GM04504 (cell line): ENCODE measurements around the gene FBLN1.
"Not testable (repeated sequence)": the region's sequence is repeated elsewhere in the genome, so short reads cannot be mapped to it uniquely, and the experiment has no call there.

Source experiments
- DNase-seq: peaks from one replicate; pipeline ENCODE4 v3.0.0-alpha.2; 2012; ENCODE audit warnings: low read depth

The FBLN1 gene

DNA sequence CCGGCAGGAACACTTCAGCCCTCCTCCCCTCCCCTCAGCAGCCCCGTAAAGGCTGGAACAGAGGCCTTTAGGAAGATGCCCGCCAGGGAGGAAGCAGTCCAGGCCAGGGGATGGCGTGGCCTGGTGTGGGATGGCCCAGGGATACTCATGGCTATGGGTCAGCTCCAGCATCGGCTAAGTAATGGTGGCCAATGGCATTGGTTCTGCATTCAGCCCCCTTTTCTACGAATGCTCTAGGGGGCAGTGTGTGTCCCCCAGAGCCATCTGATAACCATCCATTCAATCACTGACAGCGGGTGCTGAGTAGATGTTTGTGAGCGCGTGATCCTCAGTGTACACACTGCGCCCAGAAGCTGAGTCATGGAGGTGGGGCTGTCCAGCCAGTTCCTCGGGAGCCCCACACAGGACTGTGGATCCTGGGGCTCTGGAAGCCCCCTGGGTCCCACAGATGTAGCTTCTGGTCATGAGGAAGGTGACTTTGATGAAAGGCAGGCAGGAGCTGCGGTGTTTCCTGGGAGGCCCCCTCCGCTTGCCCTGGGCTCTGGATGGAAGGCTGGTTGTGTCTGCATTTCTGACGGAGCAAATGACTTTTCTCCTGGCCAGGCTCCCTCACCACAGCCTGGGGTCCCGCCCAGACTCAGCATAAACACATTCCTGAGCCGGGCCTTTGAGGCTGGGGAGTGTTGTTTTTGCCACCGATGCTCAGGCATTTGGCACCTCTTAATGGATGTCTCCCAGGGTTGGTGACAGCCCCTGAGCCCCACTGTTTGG is 46.5 kb downstream of the FBLN1 start:
- peak; percentile 94 for DNase-seq

GRCh38 chr22:45549762-45550378 is 47.2 kb downstream of the FBLN1 start:
- DNase-seq = no peak

GRCh38 chr22:45550416-45550815 is 47.7 kb downstream of the FBLN1 start:
- no peak for DNase-seq

DNA sequence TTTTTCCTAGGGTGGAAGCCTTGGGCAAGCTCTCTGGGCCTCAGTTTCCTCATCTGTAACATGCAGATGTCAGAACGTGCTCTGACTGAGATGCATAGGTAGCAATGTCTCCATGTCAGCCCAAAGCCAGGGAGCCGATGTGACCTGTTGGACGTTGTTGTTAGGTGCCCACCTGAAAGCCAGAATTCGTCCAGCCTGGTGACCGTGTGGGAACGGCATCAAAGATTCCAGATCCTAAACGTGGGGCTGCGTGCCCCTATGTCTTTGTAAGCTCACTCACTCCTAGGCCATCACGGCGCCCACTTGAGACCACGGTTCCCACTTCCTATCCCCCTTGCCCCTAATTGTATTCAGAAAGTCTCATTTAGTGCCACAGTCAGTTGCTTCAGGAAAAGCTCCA is 48.2 kb downstream of the FBLN1 start:
- no peak for DNase-seq

GRCh38 chr22:45551310-45552016 is 48.8 kb downstream of the FBLN1 start:
- no peak for DNase-seq

DNA sequence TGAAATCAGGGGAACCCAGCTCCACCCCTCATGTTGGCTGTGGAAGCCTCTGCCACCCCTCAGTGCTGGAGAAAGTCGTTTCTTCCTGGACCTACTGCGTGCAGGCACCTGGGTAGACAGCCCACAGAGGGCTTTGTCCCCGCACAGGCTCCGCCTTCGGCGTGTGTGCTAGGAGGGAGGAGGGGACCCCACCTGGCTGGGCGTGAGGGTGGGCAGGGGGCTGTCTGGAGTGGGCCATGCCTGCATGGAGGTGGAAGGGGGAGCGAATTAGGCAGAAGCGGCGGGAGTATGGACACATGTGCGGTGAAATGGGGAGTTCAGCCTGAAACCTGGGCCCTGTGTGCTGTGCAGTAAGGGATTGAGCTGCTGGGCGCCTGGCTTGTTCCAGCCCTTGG is 49.3 kb downstream of the FBLN1 start:
- no peak for DNase-seq

- DNase-seq = peak; percentile 95
Observed at GRCh38 chr22:45552580-45553350, 50.1 kb downstream of the FBLN1 start.

DNA sequence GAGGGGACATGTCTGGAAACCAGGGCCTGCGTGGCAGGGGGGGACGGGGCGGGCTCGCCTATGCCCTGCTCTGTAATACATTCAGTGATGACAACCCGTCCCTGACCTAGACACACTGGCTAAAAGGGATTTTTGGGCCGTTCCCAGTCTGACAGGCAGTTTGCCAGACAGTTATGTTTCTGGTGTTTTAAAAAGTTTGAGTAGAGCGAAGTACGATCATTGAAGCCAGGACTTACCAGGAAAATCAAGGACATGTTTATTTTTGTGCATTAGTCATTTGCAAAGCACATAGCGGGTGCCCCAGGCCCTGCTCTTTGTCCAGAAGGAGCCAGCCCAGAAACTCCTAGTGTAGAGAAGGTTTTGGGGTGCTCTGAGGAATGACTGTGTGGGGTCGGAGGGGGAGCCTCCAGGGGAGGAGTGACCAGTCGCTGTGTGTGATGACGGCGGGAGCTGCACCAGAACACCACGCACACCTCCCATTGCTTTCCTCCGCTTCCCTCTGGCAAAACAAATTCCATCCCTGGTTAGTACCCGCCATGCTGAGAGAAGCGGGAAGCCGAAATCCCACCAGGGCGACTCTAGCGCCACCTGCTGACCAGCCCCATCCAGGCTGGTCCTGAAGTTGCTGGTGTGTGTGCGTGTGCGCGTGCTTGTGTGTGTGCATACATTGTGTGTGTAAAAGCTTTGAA is 50.8 kb downstream of the FBLN1 start:
- DNase-seq = peak; percentile 62

- no peak for DNase-seq
Observed at GRCh38 chr22:45554040-45554406, 51.3 kb downstream of the FBLN1 start.

GRCh38 chr22:45554861-45555260 is 52.2 kb downstream of the FBLN1 start:
- no peak for DNase-seq

DNA sequence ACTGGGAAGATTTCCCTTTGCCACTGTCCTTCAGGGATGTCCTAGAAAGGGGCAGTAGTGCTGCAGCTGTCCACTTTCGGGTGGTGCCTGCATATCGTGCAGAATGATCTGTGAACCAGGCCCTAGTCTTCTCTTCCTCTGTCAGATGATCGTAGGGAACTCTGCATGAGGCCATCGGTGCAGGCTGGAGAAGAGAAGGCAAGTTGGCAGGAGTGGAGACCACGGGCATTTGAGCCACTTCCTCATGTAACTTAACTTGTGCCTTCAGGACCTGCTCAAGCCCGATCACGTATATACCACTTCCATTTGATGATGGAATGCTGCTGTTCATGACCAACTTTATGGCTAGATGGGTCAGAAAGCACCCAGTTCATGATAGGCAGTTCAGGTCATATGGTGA is 55.2 kb downstream of the FBLN1 start:
- peak; percentile 22 for DNase-seq

- DNase-seq = not testable (repeated sequence)
Observed at GRCh38 chr22:45560092-45560491, 57.4 kb downstream of the FBLN1 start.

- not testable (repeated sequence) for DNase-seq
Observed at GRCh38 chr22:45560761-45561160, 58.1 kb downstream of the FBLN1 start.

DNA sequence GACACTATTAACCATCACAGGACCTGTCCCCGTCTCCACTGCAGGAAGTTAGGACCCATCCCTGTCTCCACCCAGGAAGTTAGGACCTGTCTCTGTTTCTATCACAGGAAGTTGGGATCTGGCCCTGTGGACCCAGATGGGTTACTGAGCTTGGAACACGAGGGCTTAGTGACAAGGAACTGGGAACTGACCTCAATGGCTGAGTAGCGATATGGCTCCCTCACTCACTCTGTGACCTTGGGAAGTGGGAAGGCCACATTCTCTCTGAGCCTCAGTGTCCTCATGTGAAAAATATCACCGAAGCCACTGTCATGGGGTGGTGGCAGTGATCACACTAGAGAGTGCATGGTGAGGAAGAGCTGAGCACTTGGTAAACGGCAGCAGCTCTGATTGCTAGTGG is 59.4 kb downstream of the FBLN1 start:
- DNase-seq = no peak

DNA sequence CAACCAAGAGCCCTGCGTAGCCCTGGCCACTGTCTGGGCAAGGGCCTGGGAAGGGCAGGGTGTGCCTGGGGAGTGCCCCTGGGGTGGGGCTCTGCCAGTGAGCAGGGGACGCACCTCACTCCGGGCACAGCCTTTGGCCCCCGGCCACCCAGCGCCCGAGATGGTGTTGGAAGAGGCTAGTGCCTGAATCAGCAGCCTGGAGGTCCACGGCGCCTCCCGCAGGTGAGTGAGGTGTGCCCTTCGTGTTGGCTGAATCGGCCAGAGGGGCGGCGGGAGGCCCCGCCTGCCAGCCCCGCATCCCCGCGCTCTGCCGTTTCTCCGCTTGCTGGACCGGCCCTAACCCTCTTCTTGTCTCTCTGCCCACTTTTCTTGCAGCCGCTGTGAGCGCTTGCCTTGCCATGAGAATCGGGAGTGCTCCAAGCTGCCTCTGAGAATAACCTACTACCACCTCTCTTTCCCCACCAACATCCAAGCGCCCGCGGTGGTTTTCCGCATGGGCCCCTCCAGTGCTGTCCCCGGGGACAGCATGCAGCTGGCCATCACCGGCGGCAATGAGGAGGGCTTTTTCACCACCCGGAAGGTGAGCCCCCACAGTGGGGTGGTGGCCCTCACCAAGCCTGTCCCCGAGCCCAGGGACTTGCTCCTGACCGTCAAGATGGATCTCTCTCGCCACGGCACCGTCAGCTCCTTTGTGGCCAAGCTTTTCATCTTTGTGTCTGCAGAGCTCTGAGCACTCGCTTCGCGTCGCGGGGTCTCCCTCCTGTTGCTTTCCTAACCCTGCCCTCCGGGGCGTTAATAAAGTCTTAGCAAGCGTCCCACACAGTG is 60.1 kb downstream of the FBLN1 start:
- DNase-seq = no peak

DNA sequence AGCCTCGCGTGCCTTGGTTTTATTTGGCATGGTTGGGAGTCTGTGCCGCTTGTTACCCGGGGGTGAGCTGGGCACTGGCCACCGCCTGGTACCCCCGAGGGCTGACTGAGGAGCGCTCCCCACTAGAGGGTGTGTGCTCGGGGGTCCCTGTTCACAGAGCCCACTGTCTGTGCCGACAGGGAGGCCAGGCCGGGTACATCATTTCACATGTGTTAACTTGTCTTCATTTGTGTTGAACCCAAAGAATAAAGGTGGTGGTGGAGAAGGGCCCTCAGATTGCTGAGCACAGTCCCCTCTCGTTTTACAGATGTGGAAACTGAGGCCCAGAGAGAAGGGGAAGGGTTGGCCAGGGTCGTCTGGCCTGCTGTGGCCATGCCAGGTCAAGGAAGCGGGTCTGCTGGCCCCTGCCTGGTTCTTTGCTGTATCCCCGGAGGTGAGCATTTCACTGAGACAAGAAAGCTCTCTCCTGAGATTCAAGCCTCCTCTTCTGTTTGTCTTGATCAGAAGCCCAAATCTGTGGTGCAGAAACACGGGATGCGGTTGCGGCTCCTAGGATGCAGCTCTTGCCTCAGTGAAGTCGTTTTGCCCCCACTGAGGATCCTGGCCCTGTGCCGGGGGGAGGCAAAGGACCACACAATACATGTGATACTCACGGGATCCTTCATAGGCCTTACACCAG is 60.8 kb downstream of the FBLN1 start:
- no peak for DNase-seq

DNA sequence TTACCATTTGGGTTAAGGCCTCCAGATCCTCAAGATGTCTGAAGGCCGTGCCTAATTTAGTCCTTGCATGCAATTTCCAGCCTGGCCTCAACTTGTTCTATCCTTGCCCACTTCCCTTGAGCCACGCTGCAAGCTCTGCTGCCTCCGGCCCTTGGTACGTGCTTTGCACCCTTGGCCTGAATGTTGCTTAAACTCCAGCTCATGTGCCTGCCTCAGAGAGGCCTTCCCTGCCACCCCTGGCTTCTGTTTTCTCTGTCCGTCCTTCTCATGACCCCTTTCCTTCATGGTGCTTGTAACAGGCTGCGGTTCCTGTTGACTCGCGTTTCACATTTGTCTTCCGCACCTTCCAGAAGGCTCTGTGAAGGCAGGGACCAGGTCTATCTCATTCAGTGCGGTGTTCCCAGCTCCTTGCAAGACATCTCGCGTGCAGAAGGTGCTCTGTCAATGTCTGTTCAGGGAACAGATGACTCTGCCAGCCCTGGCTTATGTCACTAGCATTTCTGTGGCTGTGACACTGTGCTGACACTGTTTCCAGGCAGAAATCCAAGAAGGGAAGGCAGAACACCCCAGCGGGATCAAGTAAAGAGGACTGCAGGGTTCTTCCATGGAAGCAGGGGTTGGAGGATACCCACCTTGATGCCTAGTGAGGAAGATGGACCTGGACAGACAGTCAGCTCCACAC is 61.8 kb downstream of the FBLN1 start:
- no peak for DNase-seq

DNA sequence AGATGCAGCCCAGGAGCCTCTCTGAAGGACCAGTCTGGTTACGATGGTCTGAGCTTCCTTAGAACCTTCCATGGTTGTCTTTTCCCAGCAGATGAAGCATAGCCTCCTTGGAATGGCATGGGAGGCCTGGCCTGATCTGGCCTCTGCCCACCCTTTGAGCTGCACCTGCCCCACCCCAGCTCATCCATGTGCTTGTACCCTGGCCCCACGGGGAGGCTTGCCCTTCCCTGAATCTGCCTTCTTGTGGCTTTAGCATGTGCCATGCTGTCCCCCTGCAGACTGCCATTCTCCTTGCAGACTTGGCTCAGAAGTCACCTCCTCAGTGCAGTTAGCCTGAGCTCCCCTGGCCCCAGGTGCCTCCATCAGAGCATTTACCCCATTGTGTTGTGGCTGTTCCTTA is 62.5 kb downstream of the FBLN1 start:
- DNase-seq = no peak

GRCh38 chr22:45565973-45566372 is 63.3 kb downstream of the FBLN1 start:
- no peak for DNase-seq

DNA sequence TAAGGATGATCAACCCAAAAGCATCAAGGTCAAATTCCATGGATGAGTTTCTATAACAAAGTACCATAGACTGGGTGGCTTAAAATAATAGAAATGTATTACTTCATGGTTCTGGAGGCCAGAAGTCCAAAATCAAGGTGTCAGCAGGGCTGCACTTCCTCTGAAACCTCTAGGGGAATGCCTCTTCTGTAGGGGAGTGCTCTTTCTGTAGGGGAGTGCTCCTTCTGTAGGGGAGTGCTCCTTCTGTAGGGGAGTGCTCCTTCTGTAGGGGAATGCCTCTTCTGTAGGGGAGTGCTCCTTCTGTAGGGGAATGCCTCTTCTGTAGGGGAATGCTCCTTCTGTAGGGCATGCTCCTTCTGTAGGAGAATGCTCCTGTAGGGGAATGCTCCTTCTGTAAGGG is 65.5 kb downstream of the FBLN1 start:
- DNase-seq = no peak
